ENCODE measurements around the gene RBM19.

Gene RBM19

GRCh38 chr12:113990250-113991223, 24.4 kb upstream of the RBM19 start:
- Histone ChIP-seq H3K27ac (no peak overlapping the region), H3K4me2 (no peak overlapping the region)
- TF ChIP-seq CTCF (conservative IDR thresholded peaks at IDR 0.05; ENCODE audit: low read depth, low read length), result no peak

DNA sequence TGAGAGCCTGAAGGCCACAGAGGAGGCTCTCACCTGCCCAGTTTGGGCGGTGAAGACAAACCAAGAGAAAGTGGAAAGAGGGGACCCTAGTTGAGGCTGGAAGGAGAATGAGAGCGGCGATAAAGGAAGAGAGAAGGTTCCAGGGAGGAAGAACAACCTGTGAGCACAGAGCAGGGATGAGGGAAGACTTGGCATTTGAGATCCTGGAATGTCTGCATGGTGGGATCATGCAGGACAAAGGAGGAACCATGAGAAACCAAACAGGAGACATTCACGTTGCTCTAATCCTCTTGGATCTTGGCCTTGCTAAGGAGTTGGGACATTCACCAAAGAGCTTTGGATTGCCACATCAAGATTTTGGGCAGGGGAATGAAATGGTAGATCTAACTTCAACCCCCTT, 22.9 kb upstream of the RBM19 start:
- no peak overlapping the region for H3K27ac ChIP-seq

More at GRCh38 chr12:113990250-113991223, 24.4 kb upstream of the RBM19 start:
- Histone ChIP-seq H3K4me1 (ENCODE audit: low read depth, poor library complexity, severe bottlenecking) (no peaks in the 10 kb centered on the region), H3K4me3 (IDR thresholded peaks at IDR 0.05; ENCODE audit: insufficient read depth, low read depth, low read length) (no peak overlapping the region), H3K9ac (no peak overlapping the region), H4K20me1 (ENCODE audit: insufficient read depth) (no peaks in the 10 kb centered on the region), H2AFZ (ENCODE audit: low read depth) (no peak overlapping the region), H3K27me3 (ENCODE audit: insufficient read depth, low read depth) (no peaks in the 10 kb centered on the region), H3K79me2 (ENCODE audit: insufficient read depth, low read depth) (no peaks in the 10 kb centered on the region), H3K36me3 (ENCODE audit: insufficient read depth) (no peaks in the 10 kb centered on the region)

GRCh38 chr12:113988064-113988451, 21.9 kb upstream of the RBM19 start:
- H3K4me3 ChIP-seq (IDR thresholded peaks at IDR 0.05; ENCODE audit: insufficient read depth, low read depth, low read length), result no peak overlapping the region
- no peak for TF ChIP-seq CTCF (conservative IDR thresholded peaks at IDR 0.05; ENCODE audit: low read depth, low read length)
- no peaks in the 10 kb centered on the region for H3K4me1 ChIP-seq (ENCODE audit: low read depth, poor library complexity, severe bottlenecking)
- H3K79me2 ChIP-seq (ENCODE audit: insufficient read depth, low read depth), result no peaks in the 10 kb centered on the region
- H2AFZ ChIP-seq (ENCODE audit: low read depth), result no peak overlapping the region
- H3K27me3 ChIP-seq (ENCODE audit: insufficient read depth, low read depth), result no peaks in the 10 kb centered on the region
- H4K20me1 ChIP-seq (ENCODE audit: insufficient read depth), result no peaks in the 10 kb centered on the region
- H3K27ac ChIP-seq, result no peak overlapping the region
- no peak overlapping the region for H3K9ac ChIP-seq
- no peaks in the 10 kb centered on the region for H3K36me3 ChIP-seq (ENCODE audit: insufficient read depth)
- H3K4me2 ChIP-seq, result no peak overlapping the region

More for the DNA sequence above, 22.9 kb upstream of the RBM19 start:
- H3K4me3 ChIP-seq (IDR thresholded peaks at IDR 0.05; ENCODE audit: insufficient read depth, low read depth, low read length), result no peak overlapping the region
- H3K27me3 ChIP-seq (ENCODE audit: insufficient read depth, low read depth), result no peaks in the 10 kb centered on the region
- no peak for TF ChIP-seq CTCF (conservative IDR thresholded peaks at IDR 0.05; ENCODE audit: low read depth, low read length)
- no peak overlapping the region for H3K9ac ChIP-seq
- no peak overlapping the region for H3K4me2 ChIP-seq
- no peaks in the 10 kb centered on the region for H4K20me1 ChIP-seq (ENCODE audit: insufficient read depth)
- no peaks in the 10 kb centered on the region for H3K79me2 ChIP-seq (ENCODE audit: insufficient read depth, low read depth)
- H3K4me1 ChIP-seq (ENCODE audit: low read depth, poor library complexity, severe bottlenecking), result no peaks in the 10 kb centered on the region
- no peak overlapping the region for H2AFZ ChIP-seq (ENCODE audit: low read depth)
- no peaks in the 10 kb centered on the region for H3K36me3 ChIP-seq (ENCODE audit: insufficient read depth)

DNA sequence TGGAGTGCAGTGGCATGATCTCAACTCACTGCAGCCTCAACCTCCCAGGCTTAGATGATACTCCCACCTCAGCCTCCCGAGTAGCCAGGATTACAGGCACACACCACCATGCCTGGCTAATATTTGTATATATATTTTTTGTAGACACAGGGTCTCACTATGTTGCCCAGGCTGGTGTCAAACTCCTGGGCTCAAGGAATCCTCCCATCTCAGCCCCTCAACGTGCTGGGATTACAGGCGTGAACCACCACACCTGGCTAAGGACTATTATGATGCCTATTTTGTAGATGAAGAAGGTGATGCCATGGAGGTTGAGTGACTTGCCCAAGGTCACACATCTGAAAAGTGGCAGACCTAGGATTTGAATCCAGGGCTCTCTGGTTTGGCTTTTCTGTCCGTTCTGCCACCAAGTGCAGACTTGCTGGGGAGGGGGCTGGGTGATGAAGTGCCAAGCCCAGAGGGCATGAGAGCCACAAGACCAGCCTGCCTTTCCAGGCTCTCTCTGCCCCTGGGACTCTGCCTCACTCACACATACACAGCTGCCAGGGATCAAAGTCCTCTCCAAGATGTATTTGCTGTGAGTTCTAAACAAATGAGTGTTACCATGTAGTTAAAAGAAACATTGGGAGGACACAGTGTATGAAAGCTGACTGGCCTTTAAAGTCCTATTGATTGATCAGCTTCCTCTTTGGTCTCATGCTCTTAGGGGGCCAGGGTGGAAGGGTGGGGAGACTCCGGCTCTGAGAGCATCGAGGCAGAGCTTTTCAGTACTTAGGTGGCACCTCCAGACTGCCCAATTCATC, 21.3 kb upstream of the RBM19 start:
- no peaks in the 10 kb centered on the region for H4K20me1 ChIP-seq (ENCODE audit: insufficient read depth)
- no peaks in the 10 kb centered on the region for H3K27me3 ChIP-seq (ENCODE audit: insufficient read depth, low read depth)
- no peak for TF ChIP-seq CTCF (conservative IDR thresholded peaks at IDR 0.05; ENCODE audit: low read depth, low read length)
- H2AFZ ChIP-seq (ENCODE audit: low read depth), result no peak overlapping the region
- no peaks in the 10 kb centered on the region for H3K4me1 ChIP-seq (ENCODE audit: low read depth, poor library complexity, severe bottlenecking)
- no peak overlapping the region for H3K9ac ChIP-seq
- H3K4me2 ChIP-seq, result no peak overlapping the region
- no peaks in the 10 kb centered on the region for H3K36me3 ChIP-seq (ENCODE audit: insufficient read depth)
- H3K4me3 ChIP-seq (IDR thresholded peaks at IDR 0.05; ENCODE audit: insufficient read depth, low read depth, low read length), result no peak overlapping the region
- H3K79me2 ChIP-seq (ENCODE audit: insufficient read depth, low read depth), result no peaks in the 10 kb centered on the region
- no peak overlapping the region for H3K27ac ChIP-seq
